A673 (cell line): Measurements from ENCODE around the gene IGFALS.

ENCODE experiments used
- EZH2 ChIP-seq: fragments of 200-600 bp; sonication (generic); IDR thresholded peaks from 2 replicates; pipeline ENCODE4 v1.6.1; 2017; ENCODE audit warnings: borderline replicate concordance, low read depth, mild to moderate bottlenecking, mixed read lengths, antibody characterized with exemption, low read length; ENCODE audit not compliant: poor library complexity, severe bottlenecking
- TF ChIP-seq, protein P1 (sequence below): fragments of 300-800, 200-600 bp; sonication (generic); conservative IDR thresholded peaks from 2 replicates; pipeline ENCODE4 v1.5.1; 2017; ENCODE audit warnings: low read depth, mild to moderate bottlenecking, antibody characterized with exemption, low read length, moderate library complexity, mixed read lengths

DNA sequence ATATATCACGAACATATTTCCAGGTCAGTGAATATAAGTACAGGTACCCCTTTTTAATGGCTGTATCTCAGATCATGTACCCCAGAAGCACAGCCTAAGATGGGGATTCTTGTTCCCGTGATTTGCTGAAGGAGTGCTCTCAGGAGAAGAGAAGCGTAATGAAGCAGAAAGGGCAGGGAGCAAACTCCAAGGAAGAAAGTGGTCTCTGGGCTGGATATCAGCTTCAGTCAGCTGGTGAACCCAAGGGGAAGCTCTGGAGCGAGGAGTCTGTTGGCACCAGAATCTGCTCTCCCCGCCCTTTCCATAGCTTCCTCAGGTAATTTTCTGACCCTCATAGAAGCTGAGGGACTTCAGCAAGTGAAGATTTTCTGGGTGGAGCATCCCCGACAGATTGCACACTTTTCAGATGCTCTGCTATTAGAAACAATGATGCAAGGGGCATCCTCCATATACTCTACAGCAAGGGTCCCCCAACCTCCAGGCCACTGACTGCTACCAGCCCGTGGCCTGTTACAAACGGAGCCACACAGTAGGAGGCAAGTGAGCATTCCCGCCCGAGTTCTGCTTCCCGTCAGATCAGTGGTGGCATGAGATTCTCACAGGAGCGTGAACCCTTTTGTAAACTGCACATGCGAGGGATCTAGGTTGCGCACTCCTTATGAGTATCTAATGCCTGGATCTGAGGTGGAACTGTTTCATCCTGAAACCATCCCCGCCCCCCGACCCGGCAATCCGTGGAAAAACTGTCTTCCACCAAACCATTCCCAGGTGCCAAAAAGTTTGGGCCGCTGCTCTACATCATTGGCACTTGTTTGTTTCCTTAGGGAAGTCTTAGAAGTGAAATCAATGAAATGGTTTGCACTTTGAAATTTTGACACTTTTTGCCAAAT, 37.9 kb upstream of the IGFALS start:
- TF ChIP-seq, protein P1, sequence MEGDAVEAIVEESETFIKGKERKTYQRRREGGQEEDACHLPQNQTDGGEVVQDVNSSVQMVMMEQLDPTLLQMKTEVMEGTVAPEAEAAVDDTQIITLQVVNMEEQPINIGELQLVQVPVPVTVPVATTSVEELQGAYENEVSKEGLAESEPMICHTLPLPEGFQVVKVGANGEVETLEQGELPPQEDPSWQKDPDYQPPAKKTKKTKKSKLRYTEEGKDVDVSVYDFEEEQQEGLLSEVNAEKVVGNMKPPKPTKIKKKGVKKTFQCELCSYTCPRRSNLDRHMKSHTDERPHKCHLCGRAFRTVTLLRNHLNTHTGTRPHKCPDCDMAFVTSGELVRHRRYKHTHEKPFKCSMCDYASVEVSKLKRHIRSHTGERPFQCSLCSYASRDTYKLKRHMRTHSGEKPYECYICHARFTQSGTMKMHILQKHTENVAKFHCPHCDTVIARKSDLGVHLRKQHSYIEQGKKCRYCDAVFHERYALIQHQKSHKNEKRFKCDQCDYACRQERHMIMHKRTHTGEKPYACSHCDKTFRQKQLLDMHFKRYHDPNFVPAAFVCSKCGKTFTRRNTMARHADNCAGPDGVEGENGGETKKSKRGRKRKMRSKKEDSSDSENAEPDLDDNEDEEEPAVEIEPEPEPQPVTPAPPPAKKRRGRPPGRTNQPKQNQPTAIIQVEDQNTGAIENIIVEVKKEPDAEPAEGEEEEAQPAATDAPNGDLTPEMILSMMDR: no peak
- TF ChIP-seq EZH2: no peak
